ENCODE results near the gene IQGAP1. TPM values are rescaled to one million over a fixed set of nuclear protein-coding genes. Genes with fewer than 3 reads are reported as not detected.
"Not testable (repeated sequence)": the region's sequence is repeated elsewhere in the genome, so short reads cannot be mapped to it uniquely, and the experiment has no call there.

Gene IQGAP1
- total RNA-seq, 1 experiment from 2014 or later, result 106 TPM

GRCh38 chr15:90340345-90340744, 47.7 kb upstream of the IQGAP1 start (continued):
- TF ChIP-seq JAZF1 (CRISPR knock-in tag; IDR thresholded peaks at IDR 0.05), result no peak
- TF ChIP-seq FOXJ3 (CRISPR knock-in tag; IDR thresholded peaks at IDR 0.05; ENCODE audit: borderline replicate concordance), result no peak

- no peak overlapping the region for H3K4me3 Mint-ChIP-seq
- CTCF ChIA-PET, result no interaction called here
These were observed 44.7 kb upstream of the IQGAP1 start for GRCh38 chr15:90343302-90343790.

GRCh38 chr15:90344662-90345061, 43.4 kb upstream of the IQGAP1 start:
- no peak for ATAC-seq
- no peaks in the 10 kb centered on the region for H3K36me3 Mint-ChIP-seq
- ChIA-PET POLR2A (no interaction called here), CTCF (no interaction called here)
- H3K4me3 Mint-ChIP-seq, result no peak overlapping the region
- no peak for DNase-seq (ENCODE audit: low spot score)
- no peak for TF ChIP-seq OVOL2 (CRISPR knock-in tag; IDR thresholded peaks at IDR 0.05; ENCODE audit: borderline replicate concordance)
- TF ChIP-seq SMAD3 (CRISPR knock-in tag; IDR thresholded peaks at IDR 0.05; ENCODE audit: borderline replicate concordance), result no peak
- TF ChIP-seq FOXP4 (CRISPR knock-in tag; IDR thresholded peaks at IDR 0.05), result no peak
- no peaks in the 10 kb centered on the region for H3K4me1 Mint-ChIP-seq
- no peaks in the 10 kb centered on the region for H3K27me3 Mint-ChIP-seq (ENCODE audit: low read depth)
- H3K9me3 Mint-ChIP-seq, result no peaks in the 10 kb centered on the region
- no peak overlapping the region for H3K27ac Mint-ChIP-seq

More at GRCh38 chr15:90343302-90343790, 44.7 kb upstream of the IQGAP1 start:
- ATAC-seq (no peak), DNase-seq (ENCODE audit: low spot score) (no peak)
- POLR2A ChIA-PET, result no interaction called here
- no peak overlapping the region for H3K27ac Mint-ChIP-seq
- H3K36me3 Mint-ChIP-seq, result no peaks in the 10 kb centered on the region
- H3K27me3 Mint-ChIP-seq (ENCODE audit: low read depth), result no peaks in the 10 kb centered on the region
- no peaks in the 10 kb centered on the region for H3K4me1 Mint-ChIP-seq
- no peaks in the 10 kb centered on the region for H3K9me3 Mint-ChIP-seq
- TF ChIP-seq STAT6 (CRISPR knock-in tag; conservative IDR thresholded peaks at IDR 0.05; ENCODE audit: low read depth), result no peak
- no peak for TF ChIP-seq TEAD1 (CRISPR knock-in tag; IDR thresholded peaks at IDR 0.05)
- TF ChIP-seq NFE2L1 (CRISPR knock-in tag; IDR thresholded peaks at IDR 0.05), result no peak
- no peak for TF ChIP-seq JAZF1 (CRISPR knock-in tag; IDR thresholded peaks at IDR 0.05)
- TF ChIP-seq ATF3 (CRISPR knock-in tag; conservative IDR thresholded peaks at IDR 0.05), result no peak
- no peak for TF ChIP-seq PRRX2 (CRISPR knock-in tag; IDR thresholded peaks at IDR 0.05)
- TF ChIP-seq GTF2I (CRISPR knock-in tag; conservative IDR thresholded peaks at IDR 0.05), result no peak

- H3K27me3 Mint-ChIP-seq (ENCODE audit: low read depth), result no peaks in the 10 kb centered on the region; the same call in 1 of the 2 replicates
- H3K36me3 Mint-ChIP-seq, result no peaks in the 10 kb centered on the region
- no peak overlapping the region for H3K4me3 Mint-ChIP-seq
- DNase-seq (ENCODE audit: low spot score) (no peak), ATAC-seq (peak; percentile 46; the same call in 1 of the 2 replicates)
- no peaks in the 10 kb centered on the region for H3K9me3 Mint-ChIP-seq
- TF ChIP-seq USF2 (CRISPR knock-in tag; IDR thresholded peaks at IDR 0.05) (peak; percentile 21; the same call in 1 of the 2 replicates), PREB (CRISPR knock-in tag; IDR thresholded peaks at IDR 0.05; ENCODE audit: borderline replicate concordance) (no peak)
- ChIA-PET POLR2A (no interaction called here), CTCF (interaction anchor here (1.0 kb wide), 3 partner anchors 26 to 136 kb away, joined by 4 read pairs; no protein-coding TSS in a partner anchor)
- H3K4me1 Mint-ChIP-seq, result no peaks in the 10 kb centered on the region
- H3K27ac Mint-ChIP-seq, result no peak overlapping the region
These were observed 42.2 kb upstream of the IQGAP1 start for GRCh38 chr15:90345857-90346256.

GRCh38 chr15:90347431-90348065, 40.5 kb upstream of the IQGAP1 start:
- not testable (repeated sequence) for H3K27me3 Mint-ChIP-seq (ENCODE audit: low read depth)

More at GRCh38 chr15:90347431-90348065, 40.5 kb upstream of the IQGAP1 start:
- H3K27ac Mint-ChIP-seq; DNase-seq (ENCODE audit: low spot score); H3K4me3 Mint-ChIP-seq; POLR2A ChIA-PET; H3K36me3 Mint-ChIP-seq; ATAC-seq; H3K4me1 Mint-ChIP-seq; H3K9me3 Mint-ChIP-seq: not testable (repeated sequence)
- CTCF ChIA-PET, result interaction anchor here (1.0 kb wide), 1 partner anchor 135 kb away, joined by 3 read pairs; no protein-coding TSS in a partner anchor

All from WTC11 (cell line).